ENCODE measurements around the gene DPYSL4. TPM values are rescaled to one million over a fixed set of nuclear protein-coding genes. Genes with fewer than 3 reads are reported as not detected.

DPYSL4 gene
- total RNA-seq, 1 experiment from 2014 or later: 26.3 TPM

GRCh38 chr10:132225073-132225848, 38.5 kb downstream of the DPYSL4 start:
- Histone ChIP-seq H3K23me2 (ENCODE audit: insufficient read length, low read depth, low read length, poor library complexity, severe bottlenecking) (no peaks in the 10 kb centered on the region), H4K5ac (ENCODE audit: insufficient read length, low read depth, low read length) (no peak overlapping the region), H3K4me1 (ENCODE audit: insufficient read depth, low read length) (no peaks in the 10 kb centered on the region), H2AFZ (ENCODE audit: low read length) (no peak overlapping the region), H3K9ac (ENCODE audit: extremely low read depth, insufficient read length, low read length) (no peak overlapping the region), H2BK120ac (ENCODE audit: low read depth, low read length, poor library complexity, severe bottlenecking) (no peak overlapping the region), H2BK12ac (ENCODE audit: insufficient read length, low read depth, low read length) (no peak overlapping the region), H3K23ac (ENCODE audit: insufficient read length, low read depth, low read length) (no peak overlapping the region), H3K27me3 (ENCODE audit: insufficient read depth, low read length) (no peaks in the 10 kb centered on the region), H3K9me3 (ENCODE audit: control insufficient read depth, low read depth, low read length) (no peaks in the 10 kb centered on the region), H2BK20ac (ENCODE audit: low read depth, low read length, poor library complexity, severe bottlenecking) (no peak overlapping the region), H4K20me1 (ENCODE audit: control insufficient read depth, insufficient read depth, insufficient read length) (no peaks in the 10 kb centered on the region), H3T11ph (ENCODE audit: low read length) (no peak overlapping the region), H2BK15ac (ENCODE audit: low read depth, low read length) (no peak overlapping the region), H3K56ac (ENCODE audit: insufficient read length, low read depth, low read length) (no peak overlapping the region), H4K91ac (ENCODE audit: insufficient read length, low read depth, low read length) (no peak overlapping the region), H3K4me2 (ENCODE audit: insufficient read depth, insufficient read length, low read length) (no peak overlapping the region), H3K18ac (ENCODE audit: insufficient read length, low read depth, low read length) (no peak overlapping the region), H4K8ac (replicated peaks; ENCODE audit: insufficient read length, low read depth, low read length) (no peak overlapping the region), H3K79me1 (ENCODE audit: insufficient read depth, low read depth, low read length, poor library complexity, severe bottlenecking) (no peaks in the 10 kb centered on the region), H2BK5ac (ENCODE audit: insufficient read length, low read length) (no peak overlapping the region), H3K14ac (ENCODE audit: insufficient read depth, low read length) (no peak overlapping the region; the same call in 1 of the 2 replicates), H3K27ac (ENCODE audit: insufficient read length, low read depth, low read length) (no peak overlapping the region), H3K79me2 (ENCODE audit: insufficient read depth, low read length) (no peaks in the 10 kb centered on the region), H3K4ac (ENCODE audit: low read depth, low read length) (no peak overlapping the region), H2AK5ac (ENCODE audit: insufficient read length, low read length) (no peak overlapping the region)
- Mint-ChIP-seq H3K27me3 (ENCODE audit: low read depth) (no peaks in the 10 kb centered on the region), H3K4me1 (peaks cover 6% of the 10 kb centered on the region in 2 experiments), H3K4me3 (no peak overlapping the region), H3K9me3 (no peaks in the 10 kb centered on the region; a peak in 1 of 5 replicates), H3K27ac (no peak overlapping the region), H3K36me3 (ENCODE audit: insufficient read depth in 1 of 3, low read depth in 3 of 3) (peaks cover 5 to 12% (median 7%) of the 10 kb centered on the region in 3 experiments; a peak in 4 of 7 replicates)
- WGBS (ENCODE audit: extremely low coverage, insufficient read length, low lambda C conversion rate): no CpG with 5 or more reads among the region's 25 CpGs
- no peak for TF ChIP-seq CTCF (conservative IDR thresholded peaks at IDR 0.05)
- no peak for DNase-seq

Measured in H9 (cell line).